Inferior parietal cortex (tissue), 1 donor: Measurements from ENCODE around the gene CRIM1.
"Not testable (repeated sequence)": the region's sequence is repeated elsewhere in the genome, so short reads cannot be mapped to it uniquely, and the experiment has no call there.

Experiments used
- DNase-seq: peaks from one replicate; pipeline ENCODE4 v3.0.0-alpha.2; 2016; ENCODE audit errors: extremely low spot score

The CRIM1 gene, protein sequence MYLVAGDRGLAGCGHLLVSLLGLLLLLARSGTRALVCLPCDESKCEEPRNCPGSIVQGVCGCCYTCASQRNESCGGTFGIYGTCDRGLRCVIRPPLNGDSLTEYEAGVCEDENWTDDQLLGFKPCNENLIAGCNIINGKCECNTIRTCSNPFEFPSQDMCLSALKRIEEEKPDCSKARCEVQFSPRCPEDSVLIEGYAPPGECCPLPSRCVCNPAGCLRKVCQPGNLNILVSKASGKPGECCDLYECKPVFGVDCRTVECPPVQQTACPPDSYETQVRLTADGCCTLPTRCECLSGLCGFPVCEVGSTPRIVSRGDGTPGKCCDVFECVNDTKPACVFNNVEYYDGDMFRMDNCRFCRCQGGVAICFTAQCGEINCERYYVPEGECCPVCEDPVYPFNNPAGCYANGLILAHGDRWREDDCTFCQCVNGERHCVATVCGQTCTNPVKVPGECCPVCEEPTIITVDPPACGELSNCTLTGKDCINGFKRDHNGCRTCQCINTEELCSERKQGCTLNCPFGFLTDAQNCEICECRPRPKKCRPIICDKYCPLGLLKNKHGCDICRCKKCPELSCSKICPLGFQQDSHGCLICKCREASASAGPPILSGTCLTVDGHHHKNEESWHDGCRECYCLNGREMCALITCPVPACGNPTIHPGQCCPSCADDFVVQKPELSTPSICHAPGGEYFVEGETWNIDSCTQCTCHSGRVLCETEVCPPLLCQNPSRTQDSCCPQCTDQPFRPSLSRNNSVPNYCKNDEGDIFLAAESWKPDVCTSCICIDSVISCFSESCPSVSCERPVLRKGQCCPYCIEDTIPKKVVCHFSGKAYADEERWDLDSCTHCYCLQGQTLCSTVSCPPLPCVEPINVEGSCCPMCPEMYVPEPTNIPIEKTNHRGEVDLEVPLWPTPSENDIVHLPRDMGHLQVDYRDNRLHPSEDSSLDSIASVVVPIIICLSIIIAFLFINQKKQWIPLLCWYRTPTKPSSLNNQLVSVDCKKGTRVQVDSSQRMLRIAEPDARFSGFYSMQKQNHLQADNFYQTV

GRCh38 chr2:36355151-36355889, at the start of gene CRIM1:
Gene CRIM1, plus strand, starts transcription at chr2:36355778. Its CDS starts 515 bp downstream, at chr2:36356293.
- no peak for DNase-seq

GRCh38 chr2:36307441-36307840, 48.1 kb upstream of the CRIM1 start:
- DNase-seq = no peak

DNA sequence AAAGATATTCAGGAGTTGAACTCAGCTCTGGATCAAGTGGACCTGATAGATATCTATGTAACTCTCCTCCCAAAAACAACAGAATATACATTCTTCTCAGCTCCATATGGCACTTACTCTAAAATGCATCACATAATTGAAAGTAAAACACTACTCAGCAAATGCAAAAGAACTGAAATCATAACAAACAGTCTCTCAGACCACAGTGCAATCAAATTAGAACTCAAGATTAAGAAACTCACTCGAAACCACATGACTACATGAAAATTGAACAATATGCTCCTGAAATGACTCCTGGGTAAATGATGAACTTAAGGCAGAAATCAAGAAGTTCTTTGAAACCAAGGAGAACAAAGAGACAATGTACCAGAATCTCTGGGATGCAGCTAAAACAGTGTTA, 45.1 kb upstream of the CRIM1 start:
- DNase-seq = not testable (repeated sequence)

GRCh38 chr2:36318547-36318946, 37.0 kb upstream of the CRIM1 start:
- DNase-seq = no peak

DNA sequence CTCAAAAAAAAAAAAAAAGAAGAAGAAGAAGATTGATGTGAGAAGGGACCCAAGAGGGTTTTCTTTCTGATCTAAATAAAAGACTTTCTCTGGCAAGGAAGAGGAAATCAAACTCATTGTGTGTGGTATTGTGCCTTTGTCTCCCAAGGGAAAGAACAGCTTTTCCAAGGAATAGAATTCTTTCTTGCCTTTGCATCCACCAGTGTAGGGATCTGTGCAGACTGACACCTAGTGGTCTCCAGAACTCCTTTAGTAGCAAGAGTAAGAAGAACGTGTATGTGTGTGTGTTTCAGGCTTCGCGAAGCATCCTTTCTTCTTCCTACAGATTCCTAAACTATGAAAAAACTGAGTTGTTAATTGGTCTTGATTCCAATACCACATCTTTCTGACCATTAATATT, 33.5 kb upstream of the CRIM1 start:
- DNase-seq = peak; percentile 61

DNA sequence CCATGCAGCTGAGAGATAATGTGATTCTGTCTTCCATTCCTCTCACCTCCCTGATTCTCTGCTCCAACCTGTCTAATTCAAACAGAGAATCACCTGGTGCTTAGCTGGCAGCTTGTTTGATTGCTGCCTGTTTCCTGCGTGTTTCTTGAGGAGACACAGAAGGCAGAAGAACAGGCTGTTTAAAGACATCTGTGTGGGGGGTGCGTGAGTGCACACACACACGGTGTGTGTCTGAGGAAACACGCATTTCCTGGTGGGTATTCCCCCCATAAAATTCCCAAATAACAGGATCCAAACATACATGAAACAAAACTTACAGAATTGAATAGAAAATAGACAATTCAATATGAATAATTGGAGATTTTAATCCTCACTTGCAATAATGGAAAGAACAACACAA, 29.3 kb upstream of the CRIM1 start:
- DNase-seq = no peak

DNA sequence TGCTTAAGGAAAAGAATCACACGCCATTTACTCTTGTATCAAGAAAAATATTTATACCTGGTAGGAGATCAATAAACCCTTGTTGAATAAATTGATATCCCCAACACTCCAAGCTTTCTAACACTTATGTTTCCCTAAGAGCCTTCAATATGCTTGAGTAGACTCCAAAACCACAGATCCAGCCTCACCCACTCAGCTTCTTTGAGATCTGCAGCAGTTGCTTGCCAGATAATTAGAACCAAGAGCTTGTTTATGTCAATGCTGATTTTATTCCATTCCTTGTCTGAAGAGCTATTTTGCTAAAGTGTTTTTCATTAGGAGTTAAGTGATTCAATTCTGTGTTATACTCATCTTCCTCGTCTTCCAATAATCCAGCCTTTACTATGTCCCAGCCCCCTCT, 26.3 kb upstream of the CRIM1 start:
- DNase-seq = no peak

DNA sequence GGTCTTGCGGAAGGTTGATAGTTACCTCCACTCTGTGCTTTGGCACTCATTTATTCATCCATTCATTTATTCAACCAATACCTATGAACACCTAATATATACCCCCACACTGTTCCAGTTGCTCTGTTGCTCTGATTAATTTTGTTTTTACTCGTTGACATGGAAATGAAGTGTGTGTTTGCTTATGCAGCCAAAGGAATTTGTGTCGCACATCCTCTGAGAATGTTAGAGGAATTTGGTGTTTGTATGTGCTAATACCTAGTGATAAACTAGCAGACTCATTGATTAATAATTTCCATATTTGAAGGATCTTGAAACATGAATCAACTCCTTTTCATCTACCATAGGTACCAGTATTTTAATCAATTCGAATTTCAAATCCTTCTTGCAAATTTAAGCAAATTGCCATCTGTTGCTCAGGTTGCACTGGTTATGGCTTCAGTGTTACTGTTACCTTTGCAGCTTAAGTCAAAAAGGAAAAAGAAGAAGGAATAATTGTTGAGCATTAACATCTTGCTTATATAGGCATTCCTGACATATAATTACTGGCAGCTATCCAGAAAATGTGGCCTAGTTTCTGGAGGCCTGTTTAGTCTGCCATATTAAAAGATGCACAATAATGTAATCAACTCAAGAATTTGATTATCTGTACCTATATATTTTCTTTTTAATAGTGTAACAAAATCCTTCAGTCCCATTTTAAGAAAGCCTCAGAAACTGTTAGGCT, 25.7 kb upstream of the CRIM1 start:
- no peak for DNase-seq

GRCh38 chr2:36330473-36331395, 24.8 kb upstream of the CRIM1 start:
- no peak for DNase-seq

GRCh38 chr2:36333350-36334012, 22.1 kb upstream of the CRIM1 start:
- no peak for DNase-seq

GRCh38 chr2:36335597-36335996, 20.0 kb upstream of the CRIM1 start:
- no peak for DNase-seq

GRCh38 chr2:36336321-36336720, 19.3 kb upstream of the CRIM1 start:
- no peak for DNase-seq

DNA sequence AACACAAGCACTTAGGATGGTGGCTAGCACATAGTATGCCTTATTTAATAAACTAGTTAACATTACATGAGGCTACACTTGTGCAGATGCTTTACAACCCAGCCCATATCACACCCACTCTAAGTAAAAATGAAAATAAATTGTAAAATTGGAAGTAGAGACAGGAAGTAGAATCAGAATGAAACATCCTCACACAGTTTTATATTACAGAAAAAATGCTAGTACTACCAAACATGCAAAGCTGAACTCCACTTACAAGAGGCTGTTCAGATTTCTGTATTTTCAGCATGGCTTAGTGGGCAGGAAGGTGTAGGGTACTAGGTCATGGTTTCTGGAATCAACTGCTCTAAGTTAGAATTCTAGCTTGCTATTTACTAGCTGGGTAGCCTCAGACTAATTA, 18.2 kb upstream of the CRIM1 start:
- DNase-seq = no peak

GRCh38 chr2:36338124-36338826, 17.3 kb upstream of the CRIM1 start:
- DNase-seq = no peak

DNA sequence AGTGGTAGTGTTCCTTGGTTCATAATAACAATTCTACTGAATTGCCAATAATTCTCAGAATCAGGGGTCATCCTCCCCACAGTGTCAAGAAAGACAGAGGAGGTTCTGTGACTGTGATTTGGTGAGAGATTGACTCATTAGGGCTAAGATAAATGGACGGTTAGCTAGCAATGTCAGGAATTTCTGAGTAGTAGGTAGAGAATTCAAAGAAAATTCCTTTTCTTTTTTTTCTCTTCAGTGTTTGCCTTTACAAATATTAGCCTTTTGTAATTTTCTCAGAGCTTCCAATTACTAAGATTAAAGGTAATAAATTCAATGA, 16.8 kb upstream of the CRIM1 start:
- no peak for DNase-seq

DNA sequence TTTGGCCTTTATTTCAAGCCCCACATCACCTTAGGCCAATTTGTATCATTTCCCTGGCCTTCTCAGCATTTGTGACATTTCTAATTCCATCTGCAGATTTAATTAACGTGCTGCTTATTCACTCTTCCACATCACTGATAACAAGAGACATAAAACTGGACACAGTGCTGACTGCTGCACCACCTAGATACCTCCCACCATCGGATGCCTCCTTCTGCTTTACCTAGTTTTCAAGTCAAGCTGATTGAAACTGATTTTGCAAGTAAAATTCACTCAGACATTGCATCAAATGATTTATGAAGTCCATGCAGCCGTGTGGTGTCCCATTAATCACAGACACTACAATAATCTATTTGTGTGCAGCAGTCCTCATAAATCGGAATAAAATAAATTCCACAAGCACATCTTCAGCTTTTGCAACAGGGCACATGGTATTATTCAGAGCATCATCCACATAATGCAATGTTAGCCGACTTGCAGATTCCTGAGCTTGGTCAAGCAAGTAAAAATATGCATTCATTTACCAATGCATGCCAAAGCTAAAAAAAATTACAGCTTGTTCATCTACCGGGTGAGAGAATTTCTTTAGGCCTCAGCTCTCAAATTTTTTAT, 15.9 kb upstream of the CRIM1 start:
- DNase-seq = no peak

DNA sequence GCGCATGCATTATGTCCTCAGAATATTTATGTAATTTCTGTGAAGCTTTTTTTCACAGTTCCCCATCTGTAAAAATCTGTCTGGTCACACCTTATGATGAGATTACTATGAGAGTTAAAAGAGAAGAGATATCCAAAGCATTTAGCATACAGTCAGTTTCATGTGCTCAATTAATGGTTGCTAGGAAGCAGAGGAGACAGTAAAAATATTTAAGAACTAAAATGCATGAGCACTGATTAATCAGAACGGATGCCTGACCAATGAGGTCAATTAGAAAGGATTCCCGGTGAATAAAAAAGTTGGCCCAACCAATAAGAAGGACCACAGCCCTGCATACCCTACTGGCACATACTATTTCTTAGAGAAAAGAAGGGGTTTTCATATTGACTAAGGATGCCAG, 12.0 kb upstream of the CRIM1 start:
- no peak for DNase-seq

DNA sequence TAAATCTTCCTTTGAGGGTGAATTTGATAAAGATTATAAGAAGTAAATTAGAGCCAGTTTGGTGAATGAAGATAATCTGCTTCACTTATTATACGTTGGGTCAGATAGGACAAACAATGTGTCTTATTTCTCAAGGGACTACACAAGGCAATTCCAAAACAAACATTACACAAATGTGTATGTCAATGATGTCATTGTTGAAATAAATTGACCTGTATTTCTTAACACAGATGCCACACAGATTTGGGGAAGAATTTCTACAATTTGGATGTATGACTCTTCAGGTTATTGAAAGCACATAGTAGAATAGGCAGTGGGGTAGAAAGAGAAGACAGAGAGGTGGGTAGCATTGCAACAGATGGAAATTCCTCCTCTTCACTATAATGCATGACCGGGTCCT, 6.9 kb upstream of the CRIM1 start:
- no peak for DNase-seq

DNA sequence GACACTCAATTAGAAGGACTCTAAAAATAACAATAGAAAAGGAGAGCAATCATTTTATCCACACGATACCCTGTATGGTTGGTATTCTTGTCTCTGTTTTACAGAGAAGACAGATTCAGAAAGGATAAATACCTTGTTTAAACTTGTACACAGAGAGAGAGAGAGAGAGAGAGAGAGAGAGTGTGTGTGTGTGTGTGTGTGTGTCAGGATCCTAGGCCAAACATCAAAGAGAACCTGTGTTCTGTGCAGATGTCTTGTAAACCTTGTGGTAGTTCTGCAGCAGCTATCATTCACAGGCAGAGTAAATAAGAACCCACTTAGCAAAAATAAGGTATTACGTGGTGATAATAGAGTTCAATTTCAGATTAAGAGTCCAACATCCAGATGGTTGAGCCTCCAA, 4.3 kb upstream of the CRIM1 start:
- DNase-seq = no peak
